GM12891 (cell line): ENCODE data around the gene FARSB.
"Not testable (repeated sequence)": the region's sequence is repeated elsewhere in the genome, so short reads cannot be mapped to it uniquely, and the experiment has no call there.

ENCODE experiments used
- DNase-seq: peaks from one replicate; pipeline ENCODE4 v3.0.0; 2011; ENCODE audit warnings: low spot score; ENCODE audit not compliant: insufficient read length
- FAIRE-seq: peaks from 2 replicates; lab custom pipeline; 2011; peaks lifted over from hg19 to GRCh38; lab: Jason Lieb, UNC
- PAX5 ChIP-seq: IDR thresholded peaks from 2 replicates; pipeline ENCODE4 v1.6.1; 2011; ENCODE audit warnings: low read length, moderate library complexity, mild to moderate bottlenecking; ENCODE audit not compliant: insufficient read depth, severe bottlenecking
- POLR2A ChIP-seq: IDR thresholded peaks from 2 replicates; pipeline ENCODE4 v1.6.1; 2011; ENCODE audit warnings: low read depth, low read length, control low read depth
- POLR2AphosphoS5 ChIP-seq: IDR thresholded peaks from 2 replicates; pipeline ENCODE4 v1.6.1; 2011; ENCODE audit warnings: low read depth, low read length, control low read depth
- POU2F2 ChIP-seq: IDR thresholded peaks from 2 replicates; pipeline ENCODE4 v1.6.1; 2011; ENCODE audit warnings: low read depth, mild to moderate bottlenecking, control low read depth, low read length, moderate library complexity
- SPI1 ChIP-seq: IDR thresholded peaks from 2 replicates; pipeline ENCODE4 v1.6.1; 2011; ENCODE audit warnings: low read depth, low read length, control low read depth
- TAF1 ChIP-seq: IDR thresholded peaks from 2 replicates; pipeline ENCODE4 v1.6.1; 2011; ENCODE audit warnings: low read depth, low read length, control low read depth

Gene FARSB

DNA sequence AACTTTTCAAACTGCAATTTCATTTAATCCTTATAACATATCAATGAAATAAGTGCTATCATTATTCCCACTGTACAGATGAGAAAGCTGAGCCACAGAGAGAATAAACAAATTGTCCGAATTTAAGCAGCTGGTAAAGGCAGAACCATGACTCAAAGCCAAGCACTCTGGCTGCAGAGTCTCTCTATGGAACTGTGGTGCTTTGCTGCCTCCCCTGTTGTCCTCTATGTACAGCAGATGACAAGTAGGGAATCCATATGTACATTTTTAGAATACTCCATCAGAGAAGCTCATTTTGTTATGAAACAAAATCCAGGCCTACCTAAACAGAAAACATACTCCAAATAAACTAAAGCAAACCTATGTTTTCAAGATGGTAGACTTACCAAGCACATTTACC lies 45.1 kb downstream of the FARSB start:
- no peak for DNase-seq
- TF ChIP-seq SPI1 = no peak
- no peak for TF ChIP-seq POLR2A
- TF ChIP-seq POLR2AphosphoS5 = no peak
- FAIRE-seq = no peak

DNA sequence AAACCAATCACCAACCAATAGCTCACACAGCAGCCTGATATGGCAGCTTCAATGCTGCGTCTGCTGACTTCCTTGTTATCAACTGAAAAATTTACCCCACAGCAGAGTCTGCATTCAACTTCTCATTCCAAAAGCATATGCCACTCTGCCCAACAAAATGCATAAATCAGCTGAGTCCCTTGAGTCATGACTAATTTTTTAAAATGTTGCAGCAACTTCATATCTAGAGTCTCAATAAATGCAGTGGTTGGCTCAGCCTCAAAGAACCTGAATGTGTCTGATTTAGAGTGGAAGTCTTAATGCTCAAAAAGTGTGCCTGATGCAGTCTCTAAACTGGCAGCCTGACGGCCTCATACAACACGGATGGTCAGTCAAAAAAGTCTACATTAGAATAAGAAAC lies 46.5 kb downstream of the FARSB start:
- DNase-seq (no peak), FAIRE-seq (no peak)
- TF ChIP-seq SPI1 (no peak), PAX5 (no peak), POU2F2 (no peak), TAF1 (no peak), POLR2AphosphoS5 (no peak), POLR2A (no peak)

DNA sequence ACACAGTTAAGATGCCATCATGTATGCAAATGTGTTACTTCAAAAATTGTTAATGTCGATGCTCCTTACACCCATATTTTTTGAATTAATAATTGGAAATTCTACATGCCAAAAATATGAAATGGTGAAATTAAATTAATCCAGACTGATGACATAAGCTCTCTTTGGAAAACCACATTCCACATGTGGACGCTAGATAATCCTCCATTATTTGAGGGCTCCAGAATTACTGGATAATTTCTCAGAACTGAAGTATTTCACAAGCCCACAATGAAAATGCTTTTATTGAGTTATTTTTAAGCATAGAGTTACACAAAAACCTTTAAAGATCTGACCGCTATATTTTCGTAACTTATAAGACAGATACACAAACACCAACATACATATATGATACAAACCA lies 47.8 kb downstream of the FARSB start:
- FAIRE-seq (no peak), DNase-seq (no peak)
- TF ChIP-seq SPI1 = no peak

DNA sequence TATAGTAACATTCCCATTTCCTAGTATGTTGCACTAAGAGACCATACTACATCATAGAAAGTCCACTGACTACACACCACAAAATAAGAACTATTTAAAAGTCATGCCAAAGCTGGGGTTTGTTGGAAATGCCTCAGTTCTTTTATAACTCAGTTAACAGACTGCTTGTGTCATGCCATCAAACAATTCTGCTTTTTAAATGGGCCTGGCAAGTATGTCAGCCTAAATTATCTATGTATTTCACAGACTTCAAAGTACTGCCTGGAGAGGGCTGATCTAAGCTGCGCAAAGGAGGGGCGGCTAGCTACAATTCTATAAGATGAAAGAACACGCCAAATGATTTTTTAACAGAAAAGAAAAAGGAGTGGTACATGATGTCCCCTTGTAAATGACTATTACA lies 49.6 kb downstream of the FARSB start:
- DNase-seq = no peak
- FAIRE-seq = no peak
- TF ChIP-seq TAF1 (no peak), PAX5 (no peak), POLR2A (no peak), SPI1 (no peak), POU2F2 (no peak), POLR2AphosphoS5 (no peak)

DNA sequence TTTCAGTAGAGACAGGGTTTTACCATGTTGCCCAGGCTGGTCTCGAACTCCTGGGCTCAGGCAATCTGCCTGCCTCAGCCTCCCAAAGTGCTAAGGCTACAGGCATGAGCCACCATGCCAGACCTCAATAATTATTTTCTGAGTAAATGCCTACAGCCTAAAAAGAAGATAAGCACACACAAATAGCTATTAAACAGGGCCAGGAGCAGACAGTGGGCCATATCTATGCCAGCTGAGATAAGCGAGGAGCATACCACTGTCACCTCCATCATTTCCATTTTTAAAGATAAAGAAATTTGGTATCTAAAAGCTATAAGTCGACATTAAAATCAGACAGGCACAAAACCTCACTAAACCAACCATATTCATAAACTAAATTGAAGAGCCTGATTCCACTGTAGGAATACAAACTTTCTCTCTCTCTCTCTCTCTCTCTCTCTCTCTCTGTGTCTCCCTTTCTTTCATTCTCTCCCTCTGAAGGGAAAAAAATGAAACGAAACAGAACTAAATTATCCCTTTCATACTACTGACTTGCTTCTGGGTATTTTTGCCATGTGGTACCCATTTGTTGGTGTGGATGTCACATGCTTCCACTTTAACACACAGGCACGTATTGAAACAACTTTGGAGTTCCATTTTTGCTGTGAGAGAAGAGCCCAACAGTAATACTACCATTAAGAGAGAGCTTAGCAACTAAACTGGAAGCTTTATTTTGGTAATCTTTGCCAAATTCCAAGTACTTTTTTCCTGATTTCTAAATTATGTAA lies 51.0 kb downstream of the FARSB start:
- FAIRE-seq (no peak), DNase-seq (no peak)
- TF ChIP-seq POLR2A (no peak), SPI1 (no peak), POU2F2 (no peak), POLR2AphosphoS5 (no peak)

DNA sequence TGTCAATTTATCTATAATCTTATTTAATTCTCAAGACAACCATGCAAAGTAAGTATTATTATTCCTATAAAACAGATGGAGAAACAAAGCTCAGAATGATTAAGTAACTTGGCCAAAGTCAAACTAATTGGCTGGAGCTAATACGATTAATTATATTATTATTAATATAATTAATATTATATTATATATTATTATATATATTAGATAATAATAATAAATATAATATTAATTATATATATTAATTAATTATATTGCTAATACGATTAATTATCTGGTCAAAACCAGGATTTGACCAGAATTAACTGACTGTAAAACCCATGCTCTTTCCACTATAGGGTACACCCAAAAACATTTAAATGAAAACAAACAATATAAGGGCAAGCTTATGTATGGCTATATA lies 52.4 kb downstream of the FARSB start:
- TF ChIP-seq POLR2AphosphoS5 = no peak
- no peak for TF ChIP-seq POLR2A
- TF ChIP-seq TAF1 = no peak
- no peak for TF ChIP-seq PAX5
- TF ChIP-seq POU2F2 = no peak
- TF ChIP-seq SPI1 = no peak
- no peak for DNase-seq
- FAIRE-seq = no peak

DNA sequence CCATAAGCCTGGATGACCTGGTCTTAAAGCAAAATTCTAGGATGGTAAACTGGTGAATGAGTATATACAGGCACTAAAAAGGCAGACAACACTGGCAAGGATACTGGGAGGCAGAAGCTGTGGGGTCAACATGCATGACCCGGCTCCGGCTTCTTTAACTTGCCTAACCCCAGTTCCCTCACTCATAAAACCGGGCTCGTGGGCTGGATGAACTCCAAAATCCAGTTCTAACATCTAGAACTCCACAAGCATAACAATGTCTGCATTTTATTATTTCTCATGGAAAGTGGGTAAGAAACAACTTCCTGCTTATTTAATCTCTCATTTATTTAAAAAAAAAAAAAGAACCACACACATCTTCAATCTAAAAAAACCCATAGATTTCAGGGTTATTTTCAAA lies 57.3 kb downstream of the FARSB start:
- TF ChIP-seq POU2F2 (no peak), SPI1 (no peak), PAX5 (no peak), POLR2A (no peak), TAF1 (no peak), POLR2AphosphoS5 (no peak)
- no peak for DNase-seq
- FAIRE-seq = no peak

DNA sequence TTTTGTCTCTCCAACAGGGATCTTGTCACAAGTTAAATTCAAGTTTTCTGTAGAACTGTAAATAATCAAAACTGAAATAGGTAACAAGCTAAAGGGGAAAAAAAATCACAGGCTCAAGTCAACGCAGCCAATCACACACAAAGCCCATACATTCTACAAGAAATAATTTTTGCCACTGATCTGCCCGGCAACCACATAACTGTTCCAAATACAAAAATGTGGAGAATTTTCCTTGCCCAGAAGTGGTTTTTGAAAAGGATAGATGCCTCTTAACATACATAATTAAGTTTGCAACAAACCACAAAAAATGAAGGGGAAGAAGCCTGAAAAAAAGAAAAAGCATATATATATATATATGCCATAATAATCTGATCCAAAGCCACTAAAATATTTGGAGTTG lies 60.3 kb downstream of the FARSB start:
- FAIRE-seq = no peak
- DNase-seq = no peak
- TF ChIP-seq PAX5 (no peak), POU2F2 (no peak), POLR2A (no peak), TAF1 (no peak), POLR2AphosphoS5 (no peak), SPI1 (no peak)

DNA sequence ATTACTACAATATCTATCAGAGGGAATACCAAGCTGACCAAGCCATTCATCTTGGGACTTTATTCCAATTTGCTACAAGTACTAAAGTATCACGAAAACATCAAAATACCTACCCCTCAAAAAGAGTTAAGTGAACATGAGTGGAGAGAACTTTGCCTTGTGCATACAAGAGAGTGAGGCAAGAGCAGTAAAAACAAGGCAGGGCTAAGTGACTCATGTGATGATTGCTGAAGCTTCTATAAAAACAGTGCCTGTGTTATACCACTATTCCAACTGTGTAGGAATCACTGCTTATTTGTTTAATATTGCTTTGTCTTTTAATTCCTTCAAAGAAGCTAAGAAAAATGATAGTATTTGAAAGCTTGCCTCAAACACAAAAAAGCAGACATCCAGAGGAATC lies 61.2 kb downstream of the FARSB start:
- FAIRE-seq (no peak), DNase-seq (no peak)
- TF ChIP-seq POU2F2 (no peak), SPI1 (no peak), POLR2AphosphoS5 (no peak), PAX5 (no peak), POLR2A (no peak), TAF1 (no peak)

DNA sequence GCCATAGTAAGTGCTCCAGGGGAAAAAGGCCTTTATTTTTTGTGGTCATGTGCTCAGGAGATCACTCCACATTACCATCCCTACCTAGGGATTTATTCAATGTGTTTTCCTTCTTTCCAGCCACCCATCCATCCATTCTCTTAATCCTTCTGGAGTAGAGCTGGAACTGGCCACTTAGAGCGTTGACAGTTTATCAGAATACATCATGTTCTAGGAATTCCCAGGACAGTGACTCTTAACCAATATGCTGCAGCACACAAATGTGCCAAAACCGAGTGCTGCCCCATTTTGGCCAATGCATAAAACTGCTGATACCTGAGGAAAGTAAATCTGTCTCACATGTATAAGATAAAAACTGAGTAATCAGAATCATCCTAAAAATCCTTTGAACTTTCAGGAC lies 63.7 kb downstream of the FARSB start:
- no peak for TF ChIP-seq PAX5
- TF ChIP-seq TAF1 = no peak
- no peak for TF ChIP-seq POU2F2
- no peak for TF ChIP-seq POLR2AphosphoS5
- TF ChIP-seq POLR2A = no peak
- no peak for TF ChIP-seq SPI1
- DNase-seq (no peak), FAIRE-seq (no peak)

DNA sequence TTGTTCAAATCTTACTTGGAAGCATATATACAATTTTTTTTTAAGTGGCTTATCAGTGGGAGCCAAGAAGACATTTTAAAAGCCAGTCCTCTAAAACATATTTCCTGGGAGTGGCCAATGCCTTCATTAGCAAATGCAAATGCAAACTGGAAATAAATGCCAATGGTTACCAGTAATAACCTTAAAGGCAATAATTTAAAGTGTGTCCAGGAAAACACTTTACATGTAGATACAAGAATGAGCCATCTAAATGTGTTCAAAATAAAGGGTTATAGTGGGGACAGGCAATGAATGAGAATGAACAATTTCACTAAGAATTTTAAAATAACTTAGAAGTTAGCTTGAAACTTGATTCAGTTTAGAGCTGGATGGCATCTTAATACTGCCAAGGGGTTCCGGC lies 64.2 kb downstream of the FARSB start:
- no peak for DNase-seq
- FAIRE-seq = no peak
- TF ChIP-seq POU2F2 (no peak), TAF1 (no peak), PAX5 (no peak), SPI1 (no peak), POLR2A (no peak), POLR2AphosphoS5 (no peak)

DNA sequence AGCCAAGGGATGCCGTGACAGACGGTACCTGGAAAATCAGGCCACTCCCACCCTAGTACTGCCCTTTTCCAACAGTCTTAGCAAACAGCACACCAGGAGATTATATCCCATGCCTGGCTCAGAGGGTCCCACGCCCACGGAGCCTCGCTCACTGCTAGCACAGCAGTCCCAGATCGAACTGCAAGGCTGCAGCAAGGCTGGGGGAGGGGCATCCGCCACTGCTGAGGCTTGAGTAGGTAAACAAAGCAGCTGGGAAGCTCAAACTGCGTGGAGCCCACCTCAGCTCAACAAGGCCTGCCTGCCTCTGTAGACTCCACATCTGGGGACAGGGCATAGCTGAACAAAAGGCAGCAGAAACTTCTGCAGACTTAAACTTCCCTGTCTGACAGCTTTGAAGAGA lies 71.3 kb downstream of the FARSB start:
- DNase-seq, FAIRE-seq: not testable (repeated sequence)
